ENCODE data around the gene TEX48. TPM values are rescaled to one million over a fixed set of nuclear protein-coding genes. Genes with fewer than 3 reads are reported as not detected.

TEX48 gene
- total RNA-seq, 4 donors from 2014 or later: not detected

DNA sequence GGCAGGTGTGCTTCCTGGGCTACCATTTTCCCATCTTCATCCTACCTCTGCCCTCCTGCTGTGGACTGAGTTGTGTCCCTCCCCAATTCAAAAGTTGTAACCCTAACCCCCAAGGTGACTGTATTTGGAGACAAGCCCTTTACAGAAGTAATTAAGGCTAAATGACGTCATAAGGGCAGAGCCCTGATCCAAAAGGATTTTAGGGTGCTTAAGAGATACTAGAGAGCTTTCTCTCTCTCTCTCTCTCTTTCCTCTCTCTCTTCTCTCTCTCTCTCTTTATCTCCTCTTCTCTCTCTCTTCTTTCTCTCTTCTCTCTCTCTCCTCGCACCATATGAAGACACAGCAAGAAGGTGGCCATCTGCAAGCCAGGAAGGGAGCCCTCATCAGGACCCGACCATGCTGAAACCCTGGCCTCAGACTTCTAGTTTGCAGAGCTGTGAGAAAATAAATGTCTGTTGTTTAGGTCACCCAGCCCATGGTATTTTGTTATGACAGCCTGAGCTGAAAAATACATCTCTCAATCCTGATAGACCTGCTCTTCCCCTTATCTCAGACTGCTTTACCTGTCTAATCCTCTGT, 36.0 kb upstream of the TEX48 start:
- ATAC-seq (ENCODE audit: low FRiP score) (no peak), DNase-seq (ENCODE audit: low spot score) (no peak)
- TF ChIP-seq CTCF (IDR thresholded peaks at IDR 0.05): no peak

DNA sequence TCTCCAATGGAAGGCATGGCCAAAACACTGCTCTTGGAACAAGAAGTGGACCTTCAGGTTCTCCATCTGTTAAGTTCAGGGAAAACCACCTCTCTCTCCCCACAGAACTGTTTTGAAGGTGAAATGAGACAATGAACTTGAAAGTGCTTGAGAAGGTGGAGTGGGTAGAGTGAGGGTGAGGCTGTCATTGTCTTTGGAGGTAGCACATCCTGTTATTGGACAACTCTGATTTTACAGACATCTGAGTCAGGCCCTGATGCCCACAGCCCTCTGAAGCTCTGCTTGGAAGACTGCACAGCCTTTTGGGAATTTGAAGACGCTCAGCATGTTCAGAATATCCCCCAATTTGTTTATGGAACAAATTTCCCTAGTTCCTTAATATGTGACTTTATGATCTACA, 27.6 kb upstream of the TEX48 start:
- no peak for TF ChIP-seq CTCF (IDR thresholded peaks at IDR 0.05)
- DNase-seq (ENCODE audit: low spot score): no peak
- no peak for ATAC-seq (ENCODE audit: low FRiP score)

GRCh38 chr9:114706711-114707110, 24.7 kb upstream of the TEX48 start:
- ATAC-seq (ENCODE audit: low FRiP score) (no peak), DNase-seq (ENCODE audit: low spot score) (no peak)
- no peak for TF ChIP-seq CTCF (IDR thresholded peaks at IDR 0.05)

DNA sequence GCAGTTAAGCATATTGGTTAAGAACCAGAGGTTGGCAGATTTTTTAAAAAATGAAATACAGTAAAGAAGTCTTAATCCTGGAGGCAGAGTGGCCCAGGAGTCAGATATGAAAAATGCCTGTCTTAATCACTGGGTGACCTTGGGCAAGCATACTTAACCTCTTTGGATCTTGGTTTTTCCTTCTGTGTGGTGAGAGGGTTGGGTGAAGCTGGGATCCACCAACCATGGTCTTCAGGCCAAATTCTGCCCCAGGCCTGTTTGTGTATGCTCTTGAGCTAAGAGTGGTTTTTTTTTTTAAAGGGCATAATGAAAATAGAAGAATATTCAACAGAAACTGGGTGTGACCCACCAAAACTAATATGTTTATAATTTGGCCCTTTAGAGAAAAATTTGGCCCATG, 20.0 kb upstream of the TEX48 start:
- no peak for TF ChIP-seq CTCF (IDR thresholded peaks at IDR 0.05)
- DNase-seq (ENCODE audit: low spot score) (no peak), ATAC-seq (ENCODE audit: low FRiP score) (no peak)

- TF ChIP-seq CTCF (IDR thresholded peaks at IDR 0.05): no peak
- ATAC-seq (ENCODE audit: low FRiP score): no peak
Observed at GRCh38 chr9:114697951-114698351, 16.0 kb upstream of the TEX48 start.

DNA sequence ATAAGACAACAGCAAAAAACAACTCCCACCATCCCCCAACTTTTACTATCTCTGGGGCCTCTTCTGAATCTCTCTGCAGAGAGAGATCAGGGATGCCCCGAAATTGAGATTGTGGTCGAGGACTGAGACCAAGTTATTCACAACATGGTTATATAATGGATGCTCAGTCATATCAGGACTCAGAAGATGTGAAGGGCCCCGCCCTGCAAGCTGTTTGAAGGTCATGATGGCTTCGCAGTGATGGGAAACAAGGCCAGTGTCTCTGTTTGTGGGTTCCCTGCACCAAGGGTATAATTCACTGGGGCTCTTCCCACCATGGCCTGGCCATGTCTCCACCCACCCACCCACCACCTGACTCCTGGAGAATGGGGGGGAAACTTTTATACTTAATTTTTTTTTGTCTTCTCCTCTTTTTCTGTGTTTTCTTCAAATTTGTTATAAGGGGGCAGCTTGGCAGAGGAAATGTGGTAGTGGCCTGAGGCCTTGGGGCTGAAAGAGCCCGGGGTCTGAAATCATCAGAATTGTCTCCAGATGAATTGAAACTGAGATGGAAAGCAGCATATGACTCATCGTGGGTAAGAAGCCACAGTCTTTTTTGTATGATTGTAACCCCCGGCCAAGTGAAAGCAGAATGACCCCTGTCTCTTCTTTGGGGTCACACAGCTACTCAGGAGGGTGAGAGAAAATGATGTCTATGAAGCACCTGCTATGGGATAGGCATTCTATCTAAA, 15.0 kb upstream of the TEX48 start:
- DNase-seq (ENCODE audit: low spot score) (no peak), ATAC-seq (ENCODE audit: low FRiP score) (no peak)
- TF ChIP-seq CTCF (IDR thresholded peaks at IDR 0.05): no peak

More at GRCh38 chr9:114697951-114698351, 16.0 kb upstream of the TEX48 start:
- no peak for DNase-seq (ENCODE audit: low spot score)

GRCh38 chr9:114695948-114696347, 14.0 kb upstream of the TEX48 start:
- no peak for DNase-seq (ENCODE audit: low spot score)
- no peak for ATAC-seq (ENCODE audit: low FRiP score)
- TF ChIP-seq CTCF (IDR thresholded peaks at IDR 0.05): no peak

All from omental fat pad (tissue), 4 donors.